ENCODE data around the gene ZC2HC1B. TPM values are rescaled to one million over a fixed set of nuclear protein-coding genes. Genes with fewer than 3 reads are reported as not detected.

Gene ZC2HC1B
- total RNA-seq, 1 donor from 2014 or later, result not detected

DNA sequence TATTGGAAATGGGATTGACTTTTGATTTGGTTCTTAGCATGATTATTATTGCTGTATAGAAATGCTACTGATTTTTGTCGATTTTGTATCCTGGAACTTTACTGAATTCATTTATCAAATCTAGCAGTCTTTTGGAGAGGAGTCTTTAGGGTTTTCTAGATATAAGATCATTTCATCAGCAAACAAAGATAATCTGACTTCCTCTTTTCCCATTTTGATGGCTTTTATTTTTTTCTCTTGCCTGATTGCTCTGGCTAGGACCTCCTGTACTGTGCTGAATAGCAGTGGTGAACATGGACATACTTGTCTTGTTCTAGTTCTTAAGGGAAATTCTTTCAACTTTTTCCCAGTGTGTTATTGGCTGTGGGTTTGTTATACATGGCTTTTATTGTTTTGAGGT lies 64.6 kb downstream of the ZC2HC1B start:
- no peaks in the 10 kb centered on the region for H3K4me1 ChIP-seq
- no peaks in the 10 kb centered on the region for H3K27me3 ChIP-seq (ENCODE audit: low read depth)
- no peak for DNase-seq
- TF ChIP-seq, protein P1, sequence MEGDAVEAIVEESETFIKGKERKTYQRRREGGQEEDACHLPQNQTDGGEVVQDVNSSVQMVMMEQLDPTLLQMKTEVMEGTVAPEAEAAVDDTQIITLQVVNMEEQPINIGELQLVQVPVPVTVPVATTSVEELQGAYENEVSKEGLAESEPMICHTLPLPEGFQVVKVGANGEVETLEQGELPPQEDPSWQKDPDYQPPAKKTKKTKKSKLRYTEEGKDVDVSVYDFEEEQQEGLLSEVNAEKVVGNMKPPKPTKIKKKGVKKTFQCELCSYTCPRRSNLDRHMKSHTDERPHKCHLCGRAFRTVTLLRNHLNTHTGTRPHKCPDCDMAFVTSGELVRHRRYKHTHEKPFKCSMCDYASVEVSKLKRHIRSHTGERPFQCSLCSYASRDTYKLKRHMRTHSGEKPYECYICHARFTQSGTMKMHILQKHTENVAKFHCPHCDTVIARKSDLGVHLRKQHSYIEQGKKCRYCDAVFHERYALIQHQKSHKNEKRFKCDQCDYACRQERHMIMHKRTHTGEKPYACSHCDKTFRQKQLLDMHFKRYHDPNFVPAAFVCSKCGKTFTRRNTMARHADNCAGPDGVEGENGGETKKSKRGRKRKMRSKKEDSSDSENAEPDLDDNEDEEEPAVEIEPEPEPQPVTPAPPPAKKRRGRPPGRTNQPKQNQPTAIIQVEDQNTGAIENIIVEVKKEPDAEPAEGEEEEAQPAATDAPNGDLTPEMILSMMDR (IDR thresholded peaks at IDR 0.05; ENCODE audit: borderline replicate concordance), result no peak
- H3K9me3 ChIP-seq (replicated peaks), result peaks cover 47% of the 10 kb centered on the region
- intact Hi-C loops (cut with micrococcal nuclease), result no loop called here
- no peaks in the 10 kb centered on the region for H3K36me3 ChIP-seq
- no peak overlapping the region for H3K4me3 ChIP-seq
- no peak overlapping the region for H3K27ac ChIP-seq (replicated peaks)

- H3K27ac ChIP-seq (replicated peaks), result no peak overlapping the region
- intact Hi-C loops (cut with micrococcal nuclease), result no loop called here
- no peak for DNase-seq
- H3K4me3 ChIP-seq, result no peak overlapping the region
- TF ChIP-seq, protein P1 (IDR thresholded peaks at IDR 0.05; ENCODE audit: borderline replicate concordance), result no peak
- H3K4me1 ChIP-seq, result no peaks in the 10 kb centered on the region
- H3K27me3 ChIP-seq (ENCODE audit: low read depth), result no peaks in the 10 kb centered on the region
- H3K9me3 ChIP-seq (replicated peaks), result peaks cover 41% of the 10 kb centered on the region
- no peaks in the 10 kb centered on the region for H3K36me3 ChIP-seq
These were observed 65.7 kb downstream of the ZC2HC1B start for GRCh38 chr6:143929975-143930374.

GRCh38 chr6:143934331-143934730 lies 70.1 kb downstream of the ZC2HC1B start:
- peaks cover 28% of the 10 kb centered on the region for H3K9me3 ChIP-seq (replicated peaks)
- intact Hi-C loops (cut with micrococcal nuclease), result no loop called here
- DNase-seq, result no peak
- TF ChIP-seq, protein P1 (IDR thresholded peaks at IDR 0.05; ENCODE audit: borderline replicate concordance), result no peak
- no peak overlapping the region for H3K27ac ChIP-seq (replicated peaks)
- no peaks in the 10 kb centered on the region for H3K27me3 ChIP-seq (ENCODE audit: low read depth)
- no peaks in the 10 kb centered on the region for H3K4me1 ChIP-seq
- no peak overlapping the region for H3K4me3 ChIP-seq
- no peaks in the 10 kb centered on the region for H3K36me3 ChIP-seq

DNA sequence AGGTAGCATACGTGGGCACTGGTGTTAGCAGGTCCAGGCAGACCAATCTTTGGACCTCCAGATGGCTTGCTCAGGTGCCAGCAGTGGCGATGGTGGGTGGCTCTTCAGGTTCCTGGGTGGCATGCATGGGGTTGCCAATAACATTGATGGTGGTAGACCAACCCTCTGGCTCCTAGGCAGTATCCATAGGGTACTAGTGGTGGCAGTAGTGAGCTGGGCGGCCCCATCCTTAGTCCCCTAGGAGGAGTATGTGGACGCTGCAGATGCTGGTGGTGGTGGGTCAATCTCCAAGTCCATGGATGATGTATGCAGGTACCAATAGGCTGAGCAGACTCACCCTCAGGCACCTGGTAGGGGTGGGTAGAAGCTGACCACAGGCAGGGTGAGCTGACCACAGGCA lies 70.6 kb downstream of the ZC2HC1B start:
- Histone ChIP-seq H3K9me3 (replicated peaks) (peaks cover 28% of the 10 kb centered on the region), H3K4me1 (no peaks in the 10 kb centered on the region), H3K27ac (replicated peaks) (no peak overlapping the region), H3K36me3 (no peaks in the 10 kb centered on the region), H3K27me3 (ENCODE audit: low read depth) (no peaks in the 10 kb centered on the region), H3K4me3 (no peak overlapping the region)
- TF ChIP-seq, protein P1 (IDR thresholded peaks at IDR 0.05; ENCODE audit: borderline replicate concordance), result no peak
- no peak for DNase-seq
- intact Hi-C loops (cut with micrococcal nuclease), result no loop called here

- Histone ChIP-seq H3K9me3 (replicated peaks) (peaks cover 19% of the 10 kb centered on the region), H3K27ac (replicated peaks) (no peak overlapping the region), H3K4me3 (no peak overlapping the region), H3K4me1 (no peaks in the 10 kb centered on the region), H3K36me3 (no peaks in the 10 kb centered on the region), H3K27me3 (ENCODE audit: low read depth) (no peaks in the 10 kb centered on the region)
- intact Hi-C loops (cut with micrococcal nuclease), result no loop called here
- no peak for DNase-seq
- TF ChIP-seq, protein P1 (IDR thresholded peaks at IDR 0.05; ENCODE audit: borderline replicate concordance), result no peak
These were observed 72.1 kb downstream of the ZC2HC1B start for GRCh38 chr6:143936347-143936746.
